Neural progenitor cell (in vitro differentiated cells): Measurements from ENCODE around the gene TEP1. TPM values are rescaled to one million over a fixed set of nuclear protein-coding genes. Genes with fewer than 3 reads are reported as not detected.

ENCODE experiments used
- DNase-seq: peaks from one replicate; pipeline ENCODE4 v3.0.0-alpha.2; 2016; ENCODE audit warnings: low spot score
- H2AFZ ChIP-seq: fragments of 200-600 bp; sonication (generic); replicated peaks from 2 replicates; pipeline ENCODE4 v1.6.1; 2016; ENCODE audit warnings: antibody characterized with exemption
- H3F3A ChIP-seq: fragments of 200-600 bp; sonication (generic); 2 replicates; pipeline ENCODE4 v1.6.1; 2016; ENCODE audit warnings: antibody characterized with exemption, low read depth
- H3K27ac ChIP-seq: fragments of 200-600 bp; sonication (generic); 2 replicates; pipeline ENCODE4 v1.5.1; 2016; ENCODE audit warnings: mild to moderate bottlenecking
- H3K27me3 ChIP-seq: fragments of 200-600 bp; sonication (generic); 2 replicates; pipeline ENCODE4 v1.6.1; 2016; ENCODE audit warnings: mild to moderate bottlenecking, moderate library complexity
- H3K36me3 ChIP-seq: fragments of 200-600 bp; sonication (generic); 2 replicates; pipeline ENCODE4 v1.5.1; 2016
- H3K4me1 ChIP-seq: fragments of 200-600 bp; sonication (generic); 2 replicates; pipeline ENCODE4 v1.6.1; 2016; ENCODE audit warnings: mixed run types
- H3K4me2 ChIP-seq: fragments of 200-600 bp; sonication (generic); 2 replicates; pipeline ENCODE4 v1.6.1; 2016
- H3K4me3 ChIP-seq: fragments of 200-600 bp; sonication (generic); 2 replicates; pipeline ENCODE4 v1.5.1; 2016
- H3K79me2 ChIP-seq: fragments of 200-600 bp; sonication (generic); 2 replicates; pipeline ENCODE4 v1.6.1; 2016; ENCODE audit warnings: low read depth
- H3K9ac ChIP-seq: fragments of 200-600 bp; sonication (generic); 2 replicates; pipeline ENCODE4 v1.6.1; 2016
- H3K9me3 ChIP-seq: fragments of 200-600 bp; sonication (generic); 2 replicates; pipeline ENCODE4 v1.5.1; 2016; ENCODE audit warnings: low read depth
- H4K20me1 ChIP-seq: fragments of 200-600 bp; sonication (generic); 2 replicates; pipeline ENCODE4 v1.6.1; 2016; ENCODE audit warnings: low read depth
- H3K27ac Mint-ChIP-seq: 3 replicates; pipeline ENCODE4 v1.8.0; 2021; ENCODE audit warnings: mixed read lengths
- H3K27me3 Mint-ChIP-seq: 2 replicates; pipeline ENCODE4 v1.8.0; 2022; ENCODE audit warnings: low read depth, mild to moderate bottlenecking, inconsistent platforms, moderate library complexity, mixed read lengths; ENCODE audit not compliant: insufficient read depth
- H3K36me3 Mint-ChIP-seq: 3 replicates; pipeline ENCODE4 v1.8.0; 2021; ENCODE audit warnings: mixed read lengths
- H3K4me1 Mint-ChIP-seq: 3 replicates; pipeline ENCODE4 v1.8.0; 2021; ENCODE audit warnings: mixed read lengths
- H3K4me3 Mint-ChIP-seq: 3 replicates; pipeline ENCODE4 v1.8.0; 2021; ENCODE audit warnings: mild to moderate bottlenecking, moderate library complexity, mixed read lengths
- H3K9me3 Mint-ChIP-seq: 3 replicates; pipeline ENCODE4 v1.8.0; 2020; ENCODE audit warnings: mixed read lengths
- EZH2 ChIP-seq: fragments of 200-600 bp; sonication (generic); IDR thresholded peaks from 2 replicates; pipeline ENCODE4 v1.6.1; 2017; ENCODE audit warnings: antibody characterized with exemption, mild to moderate bottlenecking, moderate library complexity
- EZH2phosphoT487 ChIP-seq: fragments of 200-600 bp; sonication (generic); IDR thresholded peaks from 2 replicates; pipeline ENCODE4 v1.6.1; 2017; ENCODE audit warnings: antibody characterized with exemption
- total RNA-seq: library from RNA; depleted of rRNA; stranded (reverse); fragments of >200 nt; gene quantifications from 2 replicates; pipeline ENCODE4 v1.2.3, GENCODE V29; 2015; ENCODE audit warnings: low replicate concordance
- TF ChIP-seq, protein P1 (sequence below): fragments of 200-600 bp; sonication (generic); IDR thresholded peaks from 2 replicates; pipeline ENCODE4 v1.5.1; 2017; ENCODE audit warnings: antibody characterized with exemption, mild to moderate bottlenecking

Gene TEP1
- total RNA-seq, 1 donor from 2014 or later = 19.8 TPM

DNA sequence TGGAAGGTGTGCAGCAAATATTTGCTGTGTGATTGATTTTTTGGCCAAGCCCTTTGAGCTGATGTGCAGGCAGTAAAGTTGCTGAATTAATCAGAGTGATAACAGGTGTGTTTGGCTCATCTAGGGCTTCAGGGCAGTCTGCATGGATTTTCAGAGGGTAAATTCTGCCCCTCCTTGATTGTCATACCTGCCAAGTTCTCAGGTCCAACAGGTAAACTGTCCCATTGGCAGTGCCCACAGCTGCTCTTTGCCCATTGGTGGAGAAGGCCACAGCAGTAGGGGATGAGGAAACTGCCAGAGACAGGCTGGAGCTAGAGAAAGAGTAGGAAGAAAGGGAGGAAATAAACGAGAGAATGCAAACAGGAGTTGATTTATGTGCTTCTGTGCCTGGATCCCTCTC lies 33.6 kb downstream of the TEP1 start:
- Mint-ChIP-seq H3K9me3 (no peaks in the 10 kb centered on the region), H3K36me3 (peaks cover 21% of the 10 kb centered on the region), H3K27ac (no peak overlapping the region), H3K4me3 (no peak overlapping the region), H3K27me3 (peaks cover 6% of the 10 kb centered on the region), H3K4me1 (no peaks in the 10 kb centered on the region)
- no peaks in the 10 kb centered on the region for H3K9me3 ChIP-seq
- no peaks in the 10 kb centered on the region for H3K27me3 ChIP-seq
- H3K79me2 ChIP-seq = no peaks in the 10 kb centered on the region
- DNase-seq = no peak
- H3K27ac ChIP-seq = no peak overlapping the region
- H3F3A ChIP-seq = no peaks in the 10 kb centered on the region
- H3K9ac ChIP-seq = no peak overlapping the region
- no peaks in the 10 kb centered on the region for H3K4me1 ChIP-seq
- H3K4me2 ChIP-seq = no peak overlapping the region
- no peaks in the 10 kb centered on the region for H3K36me3 ChIP-seq
- TF ChIP-seq, protein P1, sequence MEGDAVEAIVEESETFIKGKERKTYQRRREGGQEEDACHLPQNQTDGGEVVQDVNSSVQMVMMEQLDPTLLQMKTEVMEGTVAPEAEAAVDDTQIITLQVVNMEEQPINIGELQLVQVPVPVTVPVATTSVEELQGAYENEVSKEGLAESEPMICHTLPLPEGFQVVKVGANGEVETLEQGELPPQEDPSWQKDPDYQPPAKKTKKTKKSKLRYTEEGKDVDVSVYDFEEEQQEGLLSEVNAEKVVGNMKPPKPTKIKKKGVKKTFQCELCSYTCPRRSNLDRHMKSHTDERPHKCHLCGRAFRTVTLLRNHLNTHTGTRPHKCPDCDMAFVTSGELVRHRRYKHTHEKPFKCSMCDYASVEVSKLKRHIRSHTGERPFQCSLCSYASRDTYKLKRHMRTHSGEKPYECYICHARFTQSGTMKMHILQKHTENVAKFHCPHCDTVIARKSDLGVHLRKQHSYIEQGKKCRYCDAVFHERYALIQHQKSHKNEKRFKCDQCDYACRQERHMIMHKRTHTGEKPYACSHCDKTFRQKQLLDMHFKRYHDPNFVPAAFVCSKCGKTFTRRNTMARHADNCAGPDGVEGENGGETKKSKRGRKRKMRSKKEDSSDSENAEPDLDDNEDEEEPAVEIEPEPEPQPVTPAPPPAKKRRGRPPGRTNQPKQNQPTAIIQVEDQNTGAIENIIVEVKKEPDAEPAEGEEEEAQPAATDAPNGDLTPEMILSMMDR = no peak
- TF ChIP-seq EZH2 = no peak
- TF ChIP-seq EZH2phosphoT487 = no peak
- H3K4me3 ChIP-seq = no peak overlapping the region
- H2AFZ ChIP-seq = no peak overlapping the region
- H4K20me1 ChIP-seq = no peaks in the 10 kb centered on the region

DNA sequence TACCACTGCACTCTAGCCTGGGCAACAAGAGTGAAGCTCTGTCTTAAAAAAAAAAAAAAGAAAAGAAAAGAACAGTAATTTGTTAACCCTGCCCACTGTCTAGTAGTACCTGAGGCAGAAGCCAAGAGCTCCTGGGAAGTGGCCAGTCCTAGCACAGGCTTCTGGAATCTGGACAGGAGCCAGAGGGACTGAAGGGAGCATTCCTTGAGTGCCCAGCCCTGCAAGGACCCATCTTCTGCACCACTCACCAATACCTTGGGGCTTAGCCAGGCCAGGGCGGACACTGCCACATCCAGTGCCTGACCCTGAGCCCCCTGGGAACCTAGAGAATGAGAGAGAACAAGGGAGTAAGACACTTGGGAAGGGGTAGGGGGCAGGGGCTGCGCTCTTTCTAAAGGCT lies 36.1 kb downstream of the TEP1 start:
- H3K4me3 ChIP-seq = no peak overlapping the region
- no peaks in the 10 kb centered on the region for H3F3A ChIP-seq
- no peaks in the 10 kb centered on the region for H3K9me3 ChIP-seq
- Mint-ChIP-seq H3K27ac (no peak overlapping the region), H3K27me3 (peaks cover 12% of the 10 kb centered on the region), H3K4me3 (no peak overlapping the region), H3K36me3 (peaks cover 19% of the 10 kb centered on the region), H3K4me1 (no peaks in the 10 kb centered on the region), H3K9me3 (no peaks in the 10 kb centered on the region)
- no peaks in the 10 kb centered on the region for H4K20me1 ChIP-seq
- H3K9ac ChIP-seq = no peak overlapping the region
- TF ChIP-seq EZH2phosphoT487 (no peak), EZH2 (no peak)
- TF ChIP-seq, protein P1 = no peak
- no peak for DNase-seq
- no peaks in the 10 kb centered on the region for H3K79me2 ChIP-seq
- no peak overlapping the region for H2AFZ ChIP-seq
- no peaks in the 10 kb centered on the region for H3K27me3 ChIP-seq
- H3K36me3 ChIP-seq = no peaks in the 10 kb centered on the region
- H3K4me1 ChIP-seq = no peaks in the 10 kb centered on the region
- no peak overlapping the region for H3K4me2 ChIP-seq
- H3K27ac ChIP-seq = no peak overlapping the region

DNA sequence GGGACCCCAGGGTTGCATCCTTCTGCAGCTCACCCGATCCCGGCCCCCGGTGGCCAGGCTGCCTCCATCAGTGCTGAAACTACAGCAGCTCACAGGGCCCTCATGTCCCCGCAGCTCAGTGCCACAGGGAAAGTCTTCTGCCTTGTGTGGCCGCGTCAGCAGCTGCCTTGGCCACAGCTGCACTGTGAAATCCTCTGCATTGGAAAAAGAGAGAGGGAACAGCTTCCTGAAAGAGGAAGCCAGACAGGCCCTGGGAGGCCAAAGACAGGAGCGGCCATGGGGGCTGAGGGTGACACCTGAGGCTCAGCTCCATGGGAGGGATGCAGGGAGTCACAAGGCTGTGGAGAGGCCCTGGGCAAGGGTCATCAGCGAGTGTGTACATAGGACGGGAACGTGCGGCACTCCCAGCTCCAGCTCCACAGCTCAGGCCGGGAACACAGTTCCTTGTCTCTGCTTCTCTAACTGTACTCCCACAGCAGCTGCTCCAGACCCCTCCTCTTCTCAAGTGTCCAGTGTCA lies 37.2 kb downstream of the TEP1 start:
- Histone ChIP-seq H3K36me3 (no peaks in the 10 kb centered on the region), H4K20me1 (no peaks in the 10 kb centered on the region), H3K9me3 (no peaks in the 10 kb centered on the region), H3K79me2 (no peaks in the 10 kb centered on the region), H3K9ac (no peak overlapping the region), H3K27ac (no peak overlapping the region), H2AFZ (no peak overlapping the region), H3K4me2 (no peak overlapping the region), H3K4me3 (no peak overlapping the region), H3K27me3 (no peaks in the 10 kb centered on the region), H3K4me1 (no peaks in the 10 kb centered on the region), H3F3A (no peaks in the 10 kb centered on the region)
- Mint-ChIP-seq H3K36me3 (peaks cover 20% of the 10 kb centered on the region), H3K4me1 (no peaks in the 10 kb centered on the region), H3K9me3 (no peaks in the 10 kb centered on the region), H3K4me3 (no peak overlapping the region), H3K27me3 (peaks cover 12% of the 10 kb centered on the region), H3K27ac (no peak overlapping the region)
- TF ChIP-seq, protein P1 = no peak
- no peak for TF ChIP-seq EZH2
- no peak for TF ChIP-seq EZH2phosphoT487
- no peak for DNase-seq
